T follicular helper cell (primary cell): ENCODE measurements around the gene CRTAP.
"Not testable (repeated sequence)": the region's sequence is repeated elsewhere in the genome, so short reads cannot be mapped to it uniquely, and the experiment has no call there.

Experiments used
- DNase-seq: peaks from one replicate; pipeline ENCODE4 v3.0.0-alpha.2; 2020; ENCODE audit warnings: low read depth

CRTAP gene

DNA sequence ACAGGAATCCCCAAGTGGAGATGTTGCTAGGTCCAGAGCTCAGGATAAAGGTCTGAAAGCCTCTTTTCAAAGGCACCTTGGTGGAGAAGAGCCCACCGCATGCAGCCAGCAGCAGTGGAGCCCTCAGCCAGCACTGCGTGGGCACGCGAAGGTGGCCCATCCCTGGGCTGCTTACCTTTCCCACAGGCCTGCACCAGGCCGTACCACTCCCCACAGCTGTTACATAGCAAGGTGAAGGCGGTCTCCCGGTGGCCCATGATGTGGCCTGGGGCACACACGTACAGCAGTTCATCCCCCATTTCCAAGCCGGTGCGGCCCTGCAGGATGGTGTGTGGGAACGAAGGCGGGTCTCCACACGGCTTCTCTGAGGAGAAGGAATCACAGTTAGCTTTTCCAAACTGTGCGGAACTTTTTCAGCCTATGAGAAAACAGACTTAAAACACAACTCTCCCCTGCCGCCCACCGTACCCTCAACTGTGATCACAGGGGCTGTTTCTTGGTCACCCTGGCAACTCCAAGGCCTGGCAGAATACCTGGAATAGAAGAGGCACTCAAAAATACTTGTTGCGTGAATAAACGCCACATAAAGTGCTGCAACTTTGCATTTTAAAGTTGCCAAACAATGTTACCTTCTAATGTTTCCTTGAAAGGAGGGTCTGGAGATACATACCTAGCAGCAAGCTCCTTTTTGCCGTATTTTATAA, 61.0 kb downstream of the CRTAP start:
- DNase-seq: no peak

DNA sequence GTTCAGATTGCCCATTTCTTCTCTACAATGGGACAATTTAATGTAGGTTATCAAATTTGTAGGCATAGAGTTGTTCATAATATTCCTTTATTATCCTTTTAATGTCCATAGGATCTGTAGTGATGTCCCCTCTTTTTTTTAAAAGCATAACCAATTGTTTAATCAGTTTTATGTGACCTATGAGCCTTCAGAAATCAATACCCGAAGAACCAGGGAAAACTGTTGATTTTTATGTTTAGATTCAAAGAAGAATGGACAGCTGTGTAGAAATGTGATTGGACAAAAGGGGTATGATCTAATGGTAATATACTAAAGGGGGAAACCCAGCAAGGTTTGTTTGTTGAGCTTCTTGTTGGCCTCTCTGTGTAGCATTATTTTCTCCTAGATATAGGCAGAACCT, 65.3 kb downstream of the CRTAP start:
- no peak for DNase-seq

DNA sequence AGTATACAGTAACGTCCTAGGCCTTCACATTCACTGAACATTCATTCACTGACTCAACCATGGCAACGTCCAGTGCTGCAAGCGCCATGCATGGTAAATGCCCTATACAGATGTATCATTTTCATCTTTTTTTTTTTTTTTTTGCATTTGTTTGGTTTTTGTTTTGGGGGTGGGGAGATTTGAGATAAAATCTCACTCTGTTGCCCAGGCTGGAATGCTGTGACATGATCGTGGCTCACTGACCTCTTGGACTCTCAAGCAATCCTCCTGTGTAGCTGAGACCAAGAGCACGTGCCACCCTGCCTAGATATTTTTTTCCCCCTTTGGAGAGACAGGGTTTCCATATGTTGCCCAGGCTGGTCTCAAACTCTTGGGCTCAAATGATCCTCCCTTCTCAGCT, 67.4 kb downstream of the CRTAP start:
- no peak for DNase-seq

DNA sequence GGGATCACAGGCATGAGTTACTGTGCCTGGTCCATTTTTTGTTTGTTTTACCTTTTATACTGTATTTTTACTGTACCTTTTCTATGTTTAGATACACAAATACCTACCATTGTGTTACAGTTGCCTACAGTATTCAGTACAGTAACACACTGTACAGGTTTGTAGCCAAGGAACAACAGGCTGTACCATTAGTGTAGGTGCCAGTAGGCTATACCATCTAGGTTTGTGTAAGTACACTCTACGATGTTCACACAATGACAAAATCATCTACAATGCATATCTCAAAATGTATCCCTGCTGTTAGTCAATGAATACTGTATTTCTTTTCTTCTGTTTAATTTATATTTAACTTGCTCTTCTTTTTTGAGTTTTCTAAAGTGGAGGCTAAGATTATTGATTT, 67.8 kb downstream of the CRTAP start:
- DNase-seq: not testable (repeated sequence)

DNA sequence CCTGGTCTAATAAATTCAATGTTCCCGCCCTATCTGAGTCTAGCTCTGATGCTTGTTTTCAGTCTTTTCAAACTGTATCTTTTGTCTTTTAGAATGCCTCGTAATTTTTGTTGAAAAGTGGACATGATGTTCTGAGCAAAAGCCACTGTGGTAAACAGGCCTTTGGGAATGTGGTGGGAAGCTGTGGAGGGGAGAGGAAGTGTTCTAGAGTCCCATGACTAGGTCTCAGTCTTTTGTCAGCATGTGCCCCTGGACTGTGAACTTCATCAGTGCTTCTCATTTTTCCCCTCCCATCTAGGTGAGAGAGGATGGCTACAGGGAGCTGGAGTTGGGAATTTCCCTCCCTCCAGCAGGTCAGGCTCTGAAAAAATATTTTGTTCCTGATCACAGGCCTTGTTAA, 71.0 kb downstream of the CRTAP start:
- DNase-seq: no peak

DNA sequence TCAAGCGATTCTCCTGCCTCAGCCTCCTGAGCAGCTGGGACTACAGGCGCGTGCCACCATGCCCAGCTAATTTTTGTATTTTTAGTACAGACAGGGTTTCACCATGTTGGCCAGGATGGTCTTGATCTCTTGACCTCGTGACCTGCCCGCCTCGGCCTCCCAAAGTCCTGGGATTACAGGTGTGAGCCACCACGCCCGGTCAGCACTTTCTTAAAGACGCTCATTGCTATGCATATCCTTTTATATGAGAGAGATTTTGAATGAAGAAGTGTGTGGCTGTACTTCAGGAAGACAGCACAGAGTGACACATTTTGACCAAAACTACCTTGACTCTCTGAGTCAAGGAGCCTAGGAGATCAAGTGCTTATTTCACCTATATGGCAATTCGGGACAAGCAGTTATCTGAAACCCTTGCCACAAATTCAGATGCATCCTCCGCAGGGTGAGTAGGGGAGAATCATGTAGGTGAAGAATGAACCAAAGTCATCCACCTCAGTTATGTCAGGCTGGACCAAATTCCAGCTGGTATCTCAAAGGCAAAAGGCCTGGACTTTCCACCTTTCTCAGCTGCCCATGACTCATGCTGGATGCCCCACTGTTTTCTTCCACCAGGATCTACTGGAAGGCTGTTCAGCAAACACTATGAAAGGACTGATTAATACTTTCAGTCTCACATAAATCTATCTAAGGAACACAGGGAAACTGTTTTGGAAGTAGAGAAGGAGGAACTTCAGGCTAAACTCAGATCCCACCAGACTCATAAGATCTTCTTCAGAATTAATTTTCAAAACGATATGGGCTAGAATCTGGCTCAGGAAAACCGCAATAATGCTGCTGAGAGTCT, 72.9 kb downstream of the CRTAP start:
- DNase-seq: no peak

DNA sequence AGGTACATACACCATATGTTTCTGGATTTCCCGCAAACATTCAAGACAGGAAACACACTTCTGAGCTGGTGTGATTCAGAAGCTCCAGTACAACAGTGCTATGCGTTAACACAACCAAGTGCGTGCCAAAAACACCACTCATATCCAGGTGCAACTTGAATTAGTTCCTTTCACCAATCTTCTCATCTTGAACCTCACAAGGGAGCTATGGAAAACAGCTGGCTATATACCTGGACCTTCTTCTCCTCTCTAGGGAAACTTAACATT, 73.5 kb downstream of the CRTAP start:
- DNase-seq: no peak

DNA sequence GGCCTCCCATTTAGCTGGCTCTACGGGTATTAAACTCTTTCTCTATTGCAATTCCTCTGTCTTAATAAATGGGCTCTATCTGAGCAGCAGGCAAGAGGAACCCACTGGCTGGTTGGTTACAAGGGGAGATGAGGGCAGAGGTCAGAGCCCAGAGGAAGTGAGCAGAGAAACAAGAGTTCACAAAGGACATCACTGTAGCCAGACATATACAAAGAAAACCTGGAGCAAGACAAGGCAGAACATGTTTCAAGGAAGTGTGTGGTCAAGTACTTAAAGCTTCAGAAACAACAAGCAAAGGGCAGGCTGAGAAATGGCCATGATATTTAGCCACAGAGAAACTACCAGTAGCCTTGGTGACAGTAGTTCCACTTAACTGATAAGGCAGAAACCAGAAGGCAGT, 80.5 kb downstream of the CRTAP start:
- no peak for DNase-seq

DNA sequence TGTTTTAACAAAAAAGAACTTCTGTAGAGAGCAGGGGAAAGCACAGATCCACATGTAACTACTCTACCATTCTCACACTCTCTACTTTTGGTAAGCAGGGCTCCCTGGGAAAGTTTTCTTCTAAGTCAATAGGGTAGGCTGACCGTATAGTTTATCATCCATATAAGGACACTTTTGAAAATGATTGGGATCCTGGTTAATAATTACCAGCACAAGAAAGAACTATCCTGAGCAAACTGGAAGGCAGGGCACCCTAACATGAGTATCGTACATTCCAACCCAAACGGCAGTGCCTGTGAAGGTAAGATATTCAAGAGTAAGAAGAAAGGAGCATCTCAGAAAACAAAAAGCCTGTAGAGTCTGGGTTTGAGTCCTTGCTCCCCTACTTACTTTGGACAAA, 82.7 kb downstream of the CRTAP start:
- DNase-seq: no peak
